ENCODE data around the gene UCHL5.

- no peak for TF ChIP-seq SIN3A (IDR thresholded peaks at IDR 0.05; ENCODE audit: borderline replicate concordance, insufficient read depth, low read length)
- TF ChIP-seq, protein P1, sequence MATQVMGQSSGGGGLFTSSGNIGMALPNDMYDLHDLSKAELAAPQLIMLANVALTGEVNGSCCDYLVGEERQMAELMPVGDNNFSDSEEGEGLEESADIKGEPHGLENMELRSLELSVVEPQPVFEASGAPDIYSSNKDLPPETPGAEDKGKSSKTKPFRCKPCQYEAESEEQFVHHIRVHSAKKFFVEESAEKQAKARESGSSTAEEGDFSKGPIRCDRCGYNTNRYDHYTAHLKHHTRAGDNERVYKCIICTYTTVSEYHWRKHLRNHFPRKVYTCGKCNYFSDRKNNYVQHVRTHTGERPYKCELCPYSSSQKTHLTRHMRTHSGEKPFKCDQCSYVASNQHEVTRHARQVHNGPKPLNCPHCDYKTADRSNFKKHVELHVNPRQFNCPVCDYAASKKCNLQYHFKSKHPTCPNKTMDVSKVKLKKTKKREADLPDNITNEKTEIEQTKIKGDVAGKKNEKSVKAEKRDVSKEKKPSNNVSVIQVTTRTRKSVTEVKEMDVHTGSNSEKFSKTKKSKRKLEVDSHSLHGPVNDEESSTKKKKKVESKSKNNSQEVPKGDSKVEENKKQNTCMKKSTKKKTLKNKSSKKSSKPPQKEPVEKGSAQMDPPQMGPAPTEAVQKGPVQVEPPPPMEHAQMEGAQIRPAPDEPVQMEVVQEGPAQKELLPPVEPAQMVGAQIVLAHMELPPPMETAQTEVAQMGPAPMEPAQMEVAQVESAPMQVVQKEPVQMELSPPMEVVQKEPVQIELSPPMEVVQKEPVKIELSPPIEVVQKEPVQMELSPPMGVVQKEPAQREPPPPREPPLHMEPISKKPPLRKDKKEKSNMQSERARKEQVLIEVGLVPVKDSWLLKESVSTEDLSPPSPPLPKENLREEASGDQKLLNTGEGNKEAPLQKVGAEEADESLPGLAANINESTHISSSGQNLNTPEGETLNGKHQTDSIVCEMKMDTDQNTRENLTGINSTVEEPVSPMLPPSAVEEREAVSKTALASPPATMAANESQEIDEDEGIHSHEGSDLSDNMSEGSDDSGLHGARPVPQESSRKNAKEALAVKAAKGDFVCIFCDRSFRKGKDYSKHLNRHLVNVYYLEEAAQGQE (IDR thresholded peaks at IDR 0.05; ENCODE audit: insufficient read depth in 1 of 2, low read depth in 2 of 2, low read length in 2 of 2) = no peak
Measured at GRCh38 chr1:193086342-193086741, 27.2 kb upstream of the UCHL5 start.

All from PFSK-1 (cell line).